HG03064 (cell line): Measurements from ENCODE around the gene TMPRSS9.

Source experiments
- ATAC-seq: cut with Tn5 transposase; IDR thresholded peaks from one replicate; pipeline ENCODE4 v1.9.1; 2021; ENCODE audit warnings: low read depth; ENCODE audit not compliant: unreplicated experiment

Gene TMPRSS9

GRCh38 chr19:2329149-2329478, 31.0 kb upstream of the TMPRSS9 start:
- no peak for ATAC-seq

GRCh38 chr19:2329501-2329916, 30.6 kb upstream of the TMPRSS9 start:
- ATAC-seq, result no peak

GRCh38 chr19:2330255-2330631, 29.8 kb upstream of the TMPRSS9 start:
- no peak for ATAC-seq

GRCh38 chr19:2330632-2331284, 29.3 kb upstream of the TMPRSS9 start:
- no peak for ATAC-seq

GRCh38 chr19:2331601-2332246, 28.3 kb upstream of the TMPRSS9 start:
- ATAC-seq, result no peak

- ATAC-seq, result no peak
Measured at GRCh38 chr19:2332341-2333026, 27.6 kb upstream of the TMPRSS9 start.

- ATAC-seq, result no peak
Measured at GRCh38 chr19:2333027-2333806, 26.8 kb upstream of the TMPRSS9 start.

GRCh38 chr19:2333807-2334211, 26.3 kb upstream of the TMPRSS9 start:
- ATAC-seq, result no peak

GRCh38 chr19:2334426-2334825, 25.6 kb upstream of the TMPRSS9 start:
- no peak for ATAC-seq

GRCh38 chr19:2334986-2335846, 24.8 kb upstream of the TMPRSS9 start:
- ATAC-seq, result no peak

- no peak for ATAC-seq
Measured at GRCh38 chr19:2335848-2336247, 24.2 kb upstream of the TMPRSS9 start.

GRCh38 chr19:2336528-2337328, 23.3 kb upstream of the TMPRSS9 start:
- no peak for ATAC-seq

- ATAC-seq, result no peak
Measured at GRCh38 chr19:2337329-2337707, 22.7 kb upstream of the TMPRSS9 start.

- no peak for ATAC-seq
Measured at GRCh38 chr19:2338055-2338615, 21.9 kb upstream of the TMPRSS9 start.

GRCh38 chr19:2338751-2339643, 21.1 kb upstream of the TMPRSS9 start:
- ATAC-seq, result no peak

GRCh38 chr19:2339644-2340310, 20.3 kb upstream of the TMPRSS9 start:
- ATAC-seq, result no peak

GRCh38 chr19:2340496-2341243, 19.4 kb upstream of the TMPRSS9 start:
- no peak for ATAC-seq
